Transverse colon (tissue), 4 donors: ENCODE data around the gene DGKZ. TPM values are rescaled to one million over a fixed set of nuclear protein-coding genes. Genes with fewer than 3 reads are reported as not detected.

Source experiments
- DNase-seq: peaks from one replicate; pipeline ENCODE4 v3.0.0-alpha.2; 2019
- H3K27ac ChIP-seq, 4 donors: fragments of 200-600 bp; sonication (generic); 2 replicates each; pipeline ENCODE4 v1.5.1; 2016 to 2018; ENCODE audit warnings: inconsistent platforms in 4 of 4
- H3K27me3 ChIP-seq: fragments of 200-600 bp; sonication (generic); 2 replicates; pipeline ENCODE4 v1.5.1; 2017; ENCODE audit warnings: inconsistent platforms
- H3K36me3 ChIP-seq, 4 donors: fragments of 200-600 bp; sonication (generic); 2 replicates each; pipeline ENCODE4 v1.5.1; 2017 to 2019; ENCODE audit warnings: inconsistent platforms in 4 of 4
- H3K4me1 ChIP-seq, 4 donors: fragments of 200-600 bp; sonication (generic); 2 replicates each; pipeline ENCODE4 v1.5.1; 2017 to 2020; ENCODE audit warnings: inconsistent platforms in 4 of 4
- H3K4me3 ChIP-seq, 4 donors: fragments of 200-600 bp; sonication (generic); 1 replicate in 1 of 4; 2 replicates in 3 of 4; pipeline versions ENCODE4 v1.5.1 to v1.6.1; 2017 to 2019; ENCODE audit warnings: inconsistent platforms in 4 of 4
- H3K9me3 ChIP-seq, 2 donors: fragments of 200-600 bp; sonication (generic); 2 replicates each; pipeline ENCODE4 v1.5.1; 2017 to 2019; ENCODE audit warnings: inconsistent platforms in 2 of 2
- CTCF ChIP-seq, 5 experiments: fragments of 200-600 bp in 3 of 5; fragments of 450-650 bp in 2 of 5; sonication (generic) in 3 of 5; IDR thresholded peaks; 1 replicate in 2 of 5; 2 replicates in 3 of 5; pipeline ENCODE4 v1.5.1; 2016 to 2017; ENCODE audit warnings: antibody characterized with exemption in 5 of 5, inconsistent platforms in 3 of 5, mild to moderate bottlenecking in 2 of 5, moderate library complexity in 1 of 5
- EP300 ChIP-seq: sonication (generic); formaldehyde crosslinking; IDR thresholded peaks from one replicate; pipeline ENCODE4 v1.6.1; 2017; ENCODE audit warnings: antibody characterized with exemption, low read depth
- POLR2A ChIP-seq: fragments of 450-650 bp; IDR thresholded peaks from one replicate; pipeline ENCODE4 v1.6.1; 2016; ENCODE audit warnings: antibody characterized with exemption, mild to moderate bottlenecking, moderate library complexity
- POLR2AphosphoS5 ChIP-seq, 3 donors: sonication (generic); formaldehyde crosslinking; IDR thresholded peaks; one replicate each; pipeline ENCODE4 v1.6.1; 2016; ENCODE audit warnings: antibody characterized with exemption in 3 of 3
- WGBS, 2 donors: methylation state at CpG; one replicate each; pipeline ENCODE4 v1.1.5; 2018; ENCODE audit warnings: low coverage in 1 of 2; 5-methylcytosine and 5-hydroxymethylcytosine counted together
- in situ Hi-C, 4 donors: fragments of 200-750 bp; cut with MboI; loops; one replicate each; pipeline versions ENCODE4 v1.15.0 to v1.15.1; 2017; ENCODE audit warnings: low sequenced_read_pairs in 3 of 4, low pct_ligation_motif_present in 1 of 4, low pct_unique_long_range_greater_than_20kb in 1 of 4
- intact Hi-C: fragments of 100-400 bp; cut with DNase I; formaldehyde crosslinking; loops from one replicate; pipeline ENCODE4 v1.15.1; 2023; ENCODE audit warnings: low total_unique reads
- total RNA-seq, 4 donors: library from RNA; depleted of rRNA; stranded (reverse); fragments of >200 nt; gene quantifications; one replicate each; pipeline ENCODE4 v1.1.0, GENCODE V29; 2016

Gene DGKZ
- total RNA-seq, 4 donors from 2014 or later, result 56.4 to 105 (median 67.7) TPM

GRCh38 chr11:46321757-46322156, 25.5 kb upstream of the DGKZ start:
- WGBS, 2 donors, result 80% methylated on average over 1 to 2 of the region's 2 CpGs
- Histone ChIP-seq H3K9me3 (no peaks in the 10 kb centered on the region), H3K4me1 (no peaks in the 10 kb centered on the region), H3K4me3 (no peak overlapping the region), H3K36me3 (peaks cover 0 to 14% (median 0%) of the 10 kb centered on the region in 4 donors), H3K27me3 (no peaks in the 10 kb centered on the region), H3K27ac (no peak overlapping the region)
- in situ Hi-C loops, result loop anchor here in 1 of 4 donors (25.0 kb wide), 1 partner anchor 184 kb away; no protein-coding TSS in a partner anchor
- TF ChIP-seq EP300 (no peak), POLR2A (no peak), POLR2AphosphoS5 (IDR thresholded peaks at IDR 0.05) (no peak), CTCF (IDR thresholded peaks at IDR 0.05) (no peak)
- no peak for DNase-seq
- intact Hi-C loops, result no loop called here

- in situ Hi-C loops (loop anchor here in 1 of 4 donors (25.0 kb wide), 1 partner anchor 185 kb away; no protein-coding TSS in a partner anchor), intact Hi-C loops (no loop called here)
- no peak for TF ChIP-seq EP300
- peak in 4 of 5 experiments; percentile 20 to 38 (median 28) for TF ChIP-seq CTCF (IDR thresholded peaks at IDR 0.05)
- TF ChIP-seq POLR2AphosphoS5 (IDR thresholded peaks at IDR 0.05), result no peak
- TF ChIP-seq POLR2A, result no peak
- no peaks in the 10 kb centered on the region for H3K9me3 ChIP-seq
- no peak for DNase-seq
- no peak overlapping the region for H3K4me3 ChIP-seq
- 86% methylated on average over 6 of the region's 6 CpGs; no CpG with 5 or more reads in 1 of the 2 donors for WGBS, 2 donors
- peaks cover 0 to 8% (median 0%) of the 10 kb centered on the region in 4 donors for H3K36me3 ChIP-seq
- no peaks in the 10 kb centered on the region for H3K27me3 ChIP-seq
- no peaks in the 10 kb centered on the region for H3K4me1 ChIP-seq
- no peak overlapping the region for H3K27ac ChIP-seq
These were observed 24.5 kb upstream of the DGKZ start for GRCh38 chr11:46322759-46323158.

GRCh38 chr11:46326813-46327416, 20.3 kb upstream of the DGKZ start:
- Histone ChIP-seq H3K36me3 (no peaks in the 10 kb centered on the region), H3K4me3 (no peak overlapping the region), H3K4me1 (peaks cover 0 to 5% (median 1%) of the 10 kb centered on the region in 4 donors), H3K9me3 (no peaks in the 10 kb centered on the region), H3K27me3 (peaks cover 36% of the 10 kb centered on the region), H3K27ac (no peak overlapping the region)
- intact Hi-C loops, result no loop called here
- 72 to 89% methylated on average over 8 to 10 of the region's 10 CpGs for WGBS, 2 donors
- in situ Hi-C loops, result no loop called here
- TF ChIP-seq POLR2AphosphoS5 (IDR thresholded peaks at IDR 0.05) (no peak), POLR2A (no peak), CTCF (IDR thresholded peaks at IDR 0.05) (no peak), EP300 (no peak)
- no peak for DNase-seq

- TF ChIP-seq CTCF (IDR thresholded peaks at IDR 0.05), result no peak
- TF ChIP-seq POLR2A, result no peak
- no peak for TF ChIP-seq POLR2AphosphoS5 (IDR thresholded peaks at IDR 0.05)
- no peak for TF ChIP-seq EP300
- Histone ChIP-seq H3K9me3 (no peaks in the 10 kb centered on the region), H3K27ac (no peak overlapping the region), H3K27me3 (peaks cover 45% of the 10 kb centered on the region), H3K4me3 (no peak overlapping the region), H3K36me3 (no peaks in the 10 kb centered on the region), H3K4me1 (peaks cover 6 to 12% (median 7%) of the 10 kb centered on the region in 4 donors)
- in situ Hi-C loops, result no loop called here
- WGBS, 2 donors, result 26 to 48% methylated on average over 4 to 8 of the region's 8 CpGs
- no peak for DNase-seq
- intact Hi-C loops, result no loop called here
These were observed 19.4 kb upstream of the DGKZ start for GRCh38 chr11:46327829-46328228.
